Stimulated activated naive CD8-positive, alpha-beta T cell treated with anti-CD3 and anti-CD28 coated beads, Interleukin-15, amount 100 ng/mL, for 72 hours (primary cell): ENCODE measurements around the gene DSCAML1.

Source experiments
- ATAC-seq: fragments of 150-1000 bp; cut with Tn5 transposase; 2 replicates; pipeline ENCODE4 v1.10.0; 2021; ENCODE audit warnings: mild to moderate bottlenecking, moderate library complexity
- DNase-seq, 2 donors: peaks; one replicate each; pipeline ENCODE4 v3.0.0; 2021 to 2022
- H3K27ac Mint-ChIP-seq, 2 donors: one replicate each; pipeline ENCODE4 v1.8.0; 2022; ENCODE audit warnings: mild to moderate bottlenecking in 2 of 2, mixed read lengths in 2 of 2, moderate library complexity in 2 of 2
- H3K27me3 Mint-ChIP-seq: one replicate; pipeline ENCODE4 v1.8.0; 2022; ENCODE audit warnings: mixed read lengths
- H3K4me1 Mint-ChIP-seq: one replicate; pipeline ENCODE4 v1.8.0; 2022; ENCODE audit warnings: mild to moderate bottlenecking, mixed read lengths
- H3K4me3 Mint-ChIP-seq, 2 donors: one replicate each; pipeline ENCODE4 v1.8.0; 2022; ENCODE audit warnings: mild to moderate bottlenecking in 2 of 2, mixed read lengths in 2 of 2, moderate library complexity in 1 of 2
- H3K9me3 Mint-ChIP-seq, 2 donors: one replicate each; pipeline ENCODE4 v1.8.0; 2022; ENCODE audit warnings: mixed read lengths in 2 of 2

DSCAML1 gene

DNA sequence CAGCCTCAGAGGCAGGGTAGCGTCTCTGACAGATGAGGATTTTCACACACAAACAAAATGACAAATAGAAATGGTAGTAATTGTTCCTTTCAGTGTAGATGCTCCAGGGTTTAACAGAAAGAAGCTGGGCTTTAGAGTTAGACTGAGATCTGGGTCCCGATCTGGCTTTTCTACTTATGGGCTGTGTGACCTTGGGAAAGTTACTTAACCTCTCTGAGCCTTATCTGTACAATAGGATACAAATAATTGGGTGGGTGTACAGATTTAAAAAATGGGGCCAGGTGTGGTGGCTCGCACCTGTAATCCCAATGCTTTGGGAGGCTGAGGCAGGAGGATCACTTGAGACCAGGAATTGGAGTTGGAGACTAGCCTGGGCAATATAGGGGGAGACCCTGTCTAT is 264.4 kb downstream of the DSCAML1 start:
- Mint-ChIP-seq H3K27me3 (peaks cover 33% of the 10 kb centered on the region), H3K4me3 (no peak overlapping the region), H3K27ac (no peak overlapping the region), H3K4me1 (no peaks in the 10 kb centered on the region), H3K9me3 (no peaks in the 10 kb centered on the region)
- DNase-seq (no peak), ATAC-seq (no peak)

DNA sequence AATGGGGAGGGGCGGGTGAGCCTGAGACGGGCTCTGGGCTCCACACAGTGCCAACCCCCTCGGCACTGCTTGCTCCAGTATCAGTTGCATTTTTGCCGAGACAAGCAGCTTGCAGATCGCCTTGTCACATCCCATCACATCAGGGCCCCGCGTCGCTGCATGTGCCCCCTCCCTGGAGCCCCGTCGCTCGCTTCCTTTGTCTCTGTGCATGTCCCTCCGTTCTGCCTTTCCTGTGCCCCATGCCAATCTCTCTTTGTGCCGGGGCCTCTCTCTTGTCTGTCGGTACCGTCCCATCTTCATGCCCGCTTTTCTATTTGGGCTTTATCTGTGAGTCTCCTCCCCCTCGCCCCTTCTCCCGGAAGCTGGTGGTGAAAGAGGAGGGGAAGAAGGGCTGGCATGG is 267.2 kb downstream of the DSCAML1 start:
- peaks cover 11% of the 10 kb centered on the region for H3K27me3 Mint-ChIP-seq
- ATAC-seq (no peak), DNase-seq (no peak)
- no peaks in the 10 kb centered on the region for H3K9me3 Mint-ChIP-seq
- H3K4me3 Mint-ChIP-seq, result peak overlapping the region; percentile 48 to 51
- H3K4me1 Mint-ChIP-seq, result no peaks in the 10 kb centered on the region
- H3K27ac Mint-ChIP-seq, result no peak overlapping the region

DNA sequence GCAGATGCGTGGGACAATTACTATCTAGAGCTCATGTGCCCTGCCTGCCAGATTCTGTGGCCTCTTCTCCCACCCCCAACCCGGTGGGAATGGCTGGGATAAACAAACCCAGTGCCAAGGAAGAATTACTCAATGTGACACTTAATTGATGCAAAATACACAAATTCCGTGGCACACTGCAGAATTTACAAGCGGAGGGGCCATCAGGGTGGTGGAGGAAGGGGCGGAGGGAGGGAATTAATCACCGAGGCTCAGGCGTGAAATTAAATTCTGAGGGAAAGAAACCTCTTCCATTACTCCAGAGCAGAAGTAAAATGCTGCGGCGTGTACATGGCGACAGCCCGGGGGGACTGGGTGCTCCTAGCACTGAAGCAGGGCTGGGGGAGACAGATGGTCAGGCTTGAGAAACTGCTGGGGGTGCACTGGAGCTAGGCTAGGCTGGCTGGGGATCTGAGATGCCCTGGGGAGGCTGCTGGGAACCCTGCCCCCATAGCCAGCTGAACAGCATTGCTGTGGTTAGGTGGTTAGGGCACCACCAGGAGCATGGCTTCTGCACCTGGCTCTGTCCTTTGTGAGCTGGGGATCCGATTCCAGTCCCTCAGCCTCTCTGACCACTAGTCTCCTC is 268.8 kb downstream of the DSCAML1 start:
- no peaks in the 10 kb centered on the region for H3K9me3 Mint-ChIP-seq
- H3K4me3 Mint-ChIP-seq, result no peak overlapping the region
- no peak for ATAC-seq
- no peak overlapping the region for H3K27ac Mint-ChIP-seq
- peaks cover 11% of the 10 kb centered on the region for H3K27me3 Mint-ChIP-seq
- H3K4me1 Mint-ChIP-seq, result no peaks in the 10 kb centered on the region
- DNase-seq, result no peak

DNA sequence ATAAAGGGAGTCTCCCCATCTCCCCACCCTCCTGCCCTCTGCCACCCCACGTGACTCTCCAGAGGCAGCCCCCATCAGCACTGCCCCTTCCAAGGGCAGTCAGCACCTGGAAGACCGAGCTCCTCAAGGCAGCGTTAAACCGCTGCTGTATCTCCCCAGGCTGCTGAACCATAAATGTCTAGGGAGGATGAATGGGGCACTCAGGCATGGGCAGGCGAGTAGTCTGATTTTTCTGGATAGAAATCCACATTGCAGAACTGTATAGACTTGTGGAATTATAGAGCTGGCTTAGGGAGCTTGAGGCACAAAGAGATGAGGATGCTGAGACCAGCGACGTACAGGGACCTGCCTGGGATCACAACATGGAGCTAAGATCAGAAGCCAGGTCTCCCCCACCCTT is 269.7 kb downstream of the DSCAML1 start:
- H3K4me3 Mint-ChIP-seq, result no peak overlapping the region
- H3K9me3 Mint-ChIP-seq, result no peaks in the 10 kb centered on the region
- H3K4me1 Mint-ChIP-seq, result no peaks in the 10 kb centered on the region

GRCh38 chr11:117525866-117526542 is 271.0 kb downstream of the DSCAML1 start:
- DNase-seq (no peak), ATAC-seq (no peak)
- Mint-ChIP-seq H3K27me3 (peaks cover 11% of the 10 kb centered on the region), H3K4me1 (no peaks in the 10 kb centered on the region), H3K27ac (no peak overlapping the region), H3K4me3 (no peak overlapping the region), H3K9me3 (no peaks in the 10 kb centered on the region)

More for the DNA sequence above, 269.7 kb downstream of the DSCAML1 start:
- no peak overlapping the region for H3K27ac Mint-ChIP-seq
- H3K27me3 Mint-ChIP-seq, result peaks cover 11% of the 10 kb centered on the region
- DNase-seq, result no peak
- ATAC-seq, result no peak

DNA sequence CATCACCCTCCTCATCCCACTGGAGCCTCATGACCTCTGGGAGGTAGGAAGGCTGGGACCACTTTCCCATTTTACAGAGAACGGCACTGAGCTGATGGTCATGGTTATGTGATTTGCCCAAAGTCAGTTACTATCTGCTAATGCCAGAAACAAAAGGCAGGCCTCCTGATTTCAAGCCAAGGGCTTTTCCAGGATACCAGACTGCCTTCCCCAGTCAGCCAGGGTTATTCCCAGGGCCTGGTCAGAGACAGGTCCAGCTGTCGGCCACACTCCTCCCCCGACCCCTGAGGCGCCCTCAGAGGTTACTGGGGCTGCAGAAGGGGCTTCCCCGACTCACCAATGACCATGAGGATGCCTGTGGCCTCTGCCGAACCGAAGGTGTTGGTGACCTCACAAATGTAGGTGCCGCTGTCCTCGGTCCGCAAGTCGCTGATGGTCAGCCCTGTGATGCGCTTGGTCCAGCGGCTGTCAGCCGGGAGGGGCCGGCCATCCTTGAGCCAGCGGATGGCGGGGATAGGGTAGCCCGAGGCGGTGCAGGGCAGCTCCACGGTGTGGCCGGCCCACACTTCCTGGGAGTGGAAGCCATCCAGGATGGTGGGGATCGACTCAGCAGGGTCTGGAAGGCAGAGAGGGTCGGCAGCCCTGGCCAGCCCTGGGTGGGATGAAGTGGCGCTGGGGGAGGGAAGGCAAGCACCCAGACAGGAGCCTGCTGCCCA is 272.4 kb downstream of the DSCAML1 start:
- no peak for DNase-seq
- Mint-ChIP-seq H3K4me1 (no peaks in the 10 kb centered on the region), H3K9me3 (no peaks in the 10 kb centered on the region), H3K27me3 (peaks cover 2% of the 10 kb centered on the region), H3K27ac (no peak overlapping the region), H3K4me3 (no peak overlapping the region)
- ATAC-seq, result no peak

GRCh38 chr11:117523680-117524079 is 273.3 kb downstream of the DSCAML1 start:
- no peaks in the 10 kb centered on the region for H3K4me1 Mint-ChIP-seq
- no peaks in the 10 kb centered on the region for H3K9me3 Mint-ChIP-seq
- H3K4me3 Mint-ChIP-seq, result no peak overlapping the region
- DNase-seq (no peak), ATAC-seq (no peak)
- no peak overlapping the region for H3K27ac Mint-ChIP-seq
- H3K27me3 Mint-ChIP-seq, result no peaks in the 10 kb centered on the region

DNA sequence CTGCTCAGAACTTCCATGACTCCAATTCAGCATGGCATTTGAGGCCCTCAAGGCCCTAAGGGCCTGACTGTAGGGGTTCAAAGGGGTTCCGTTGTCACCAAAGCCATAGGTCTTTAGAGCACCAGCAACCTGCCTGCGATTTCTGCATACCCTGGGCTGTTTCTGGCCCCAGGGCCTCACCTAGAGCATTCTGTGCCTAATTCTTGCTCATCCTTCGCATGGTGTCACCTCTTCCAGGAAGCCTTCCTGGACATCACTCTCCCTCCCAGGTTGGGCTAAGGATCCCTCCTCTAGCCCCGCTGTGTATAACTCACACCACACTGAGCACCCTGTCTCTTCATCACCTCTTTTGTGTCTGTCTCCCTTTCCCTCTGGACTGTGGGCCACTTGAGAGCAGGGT is 275.0 kb downstream of the DSCAML1 start:
- no peak overlapping the region for H3K4me3 Mint-ChIP-seq
- H3K4me1 Mint-ChIP-seq, result no peaks in the 10 kb centered on the region
- H3K9me3 Mint-ChIP-seq, result no peaks in the 10 kb centered on the region
- no peaks in the 10 kb centered on the region for H3K27me3 Mint-ChIP-seq
- H3K27ac Mint-ChIP-seq, result no peak overlapping the region
- no peak for DNase-seq
- no peak for ATAC-seq

GRCh38 chr11:117520966-117521365 is 276.1 kb downstream of the DSCAML1 start:
- no peaks in the 10 kb centered on the region for H3K27me3 Mint-ChIP-seq
- no peaks in the 10 kb centered on the region for H3K4me1 Mint-ChIP-seq
- H3K4me3 Mint-ChIP-seq, result no peak overlapping the region
- DNase-seq, result no peak
- H3K27ac Mint-ChIP-seq, result no peak overlapping the region
- no peak for ATAC-seq
- no peaks in the 10 kb centered on the region for H3K9me3 Mint-ChIP-seq

- no peak for ATAC-seq
- no peak for DNase-seq
- Mint-ChIP-seq H3K4me3 (no peak overlapping the region), H3K9me3 (no peaks in the 10 kb centered on the region), H3K27me3 (no peaks in the 10 kb centered on the region), H3K27ac (no peak overlapping the region), H3K4me1 (no peaks in the 10 kb centered on the region)
Observed at GRCh38 chr11:117520201-117520600, 276.8 kb downstream of the DSCAML1 start.

GRCh38 chr11:117519590-117519989 is 277.4 kb downstream of the DSCAML1 start:
- Mint-ChIP-seq H3K4me3 (no peak overlapping the region), H3K27ac (peak overlapping the region in 1 of 2 donors; percentile 4), H3K9me3 (no peaks in the 10 kb centered on the region), H3K4me1 (no peaks in the 10 kb centered on the region), H3K27me3 (no peaks in the 10 kb centered on the region)
- no peak for ATAC-seq
- DNase-seq, result no peak

GRCh38 chr11:117519170-117519569 is 277.8 kb downstream of the DSCAML1 start:
- no peaks in the 10 kb centered on the region for H3K4me1 Mint-ChIP-seq
- H3K27me3 Mint-ChIP-seq, result no peaks in the 10 kb centered on the region
- no peak overlapping the region for H3K27ac Mint-ChIP-seq
- no peaks in the 10 kb centered on the region for H3K9me3 Mint-ChIP-seq
- no peak for ATAC-seq
- no peak for DNase-seq
- no peak overlapping the region for H3K4me3 Mint-ChIP-seq

DNA sequence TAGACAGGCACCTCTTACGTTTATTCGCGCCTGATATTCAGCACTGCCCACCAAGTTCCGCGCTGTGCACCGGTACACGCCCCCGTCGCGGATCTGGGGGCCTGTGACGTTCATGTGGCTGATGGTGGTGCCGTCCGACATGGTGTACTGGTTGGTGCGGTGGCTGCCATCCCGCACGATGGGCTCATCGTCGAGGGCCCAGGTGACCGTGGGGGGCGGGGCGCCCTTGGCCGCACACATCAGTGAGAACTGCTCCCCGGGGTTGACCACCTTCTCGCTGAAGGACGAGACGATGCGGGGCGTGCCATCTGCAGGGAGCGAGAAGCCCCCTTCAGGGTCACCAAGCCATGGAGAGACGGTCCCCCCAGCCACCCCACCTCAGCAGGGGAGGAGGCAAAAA is 278.6 kb downstream of the DSCAML1 start:
- ATAC-seq (no peak), DNase-seq (no peak)
- no peaks in the 10 kb centered on the region for H3K9me3 Mint-ChIP-seq
- H3K4me3 Mint-ChIP-seq, result no peak overlapping the region
- no peaks in the 10 kb centered on the region for H3K27me3 Mint-ChIP-seq
- no peaks in the 10 kb centered on the region for H3K4me1 Mint-ChIP-seq
- H3K27ac Mint-ChIP-seq, result no peak overlapping the region

DNA sequence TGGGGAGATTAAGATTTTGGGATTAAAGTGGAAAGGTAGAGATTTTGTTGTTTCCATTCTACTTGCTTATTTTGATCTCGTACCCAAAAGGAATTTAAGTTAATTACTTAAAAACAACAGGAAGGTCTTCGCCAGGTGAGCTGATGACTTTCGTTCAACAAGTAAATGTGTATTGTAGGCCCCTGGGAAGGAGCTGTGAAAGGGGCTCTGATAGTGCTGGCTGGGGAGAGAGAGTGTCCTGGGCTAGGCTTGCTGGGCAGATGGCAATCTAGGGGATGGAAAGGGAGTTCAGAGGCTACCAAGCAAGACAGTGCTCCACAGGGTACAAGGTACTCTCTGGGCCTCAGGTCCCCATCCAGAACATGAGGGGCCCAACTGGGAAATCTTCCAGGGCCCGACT is 279.9 kb downstream of the DSCAML1 start:
- DNase-seq (no peak), ATAC-seq (no peak)
- no peak overlapping the region for H3K27ac Mint-ChIP-seq
- H3K4me3 Mint-ChIP-seq, result no peak overlapping the region
- H3K9me3 Mint-ChIP-seq, result no peaks in the 10 kb centered on the region
- no peaks in the 10 kb centered on the region for H3K4me1 Mint-ChIP-seq
- H3K27me3 Mint-ChIP-seq, result no peaks in the 10 kb centered on the region

GRCh38 chr11:117515892-117516787 is 280.9 kb downstream of the DSCAML1 start:
- Mint-ChIP-seq H3K27ac (peak overlapping the region in 1 of 2 donors; percentile 71), H3K4me1 (no peaks in the 10 kb centered on the region)
- DNase-seq, result no peak

More at GRCh38 chr11:117515892-117516787, 280.9 kb downstream of the DSCAML1 start:
- no peak for ATAC-seq
- Mint-ChIP-seq H3K4me3 (no peak overlapping the region), H3K9me3 (no peaks in the 10 kb centered on the region), H3K27me3 (peaks cover 1% of the 10 kb centered on the region)
